Fibroblast of gingiva (primary cell): ENCODE data around the gene RAD51B.
A peak's percentile ranks its signal among the peaks of the same experiment; 100 is the strongest.
"Not testable (repeated sequence)": the region's sequence is repeated elsewhere in the genome, so short reads cannot be mapped to it uniquely, and the experiment has no call there.

ENCODE experiments used
- DNase-seq: peaks from one replicate; pipeline ENCODE4 v3.0.0-alpha.2; 2011; ENCODE audit warnings: low read depth

Gene RAD51B

GRCh38 chr14:68112442-68112841 lies 292.9 kb downstream of the RAD51B start:
- DNase-seq, result no peak

DNA sequence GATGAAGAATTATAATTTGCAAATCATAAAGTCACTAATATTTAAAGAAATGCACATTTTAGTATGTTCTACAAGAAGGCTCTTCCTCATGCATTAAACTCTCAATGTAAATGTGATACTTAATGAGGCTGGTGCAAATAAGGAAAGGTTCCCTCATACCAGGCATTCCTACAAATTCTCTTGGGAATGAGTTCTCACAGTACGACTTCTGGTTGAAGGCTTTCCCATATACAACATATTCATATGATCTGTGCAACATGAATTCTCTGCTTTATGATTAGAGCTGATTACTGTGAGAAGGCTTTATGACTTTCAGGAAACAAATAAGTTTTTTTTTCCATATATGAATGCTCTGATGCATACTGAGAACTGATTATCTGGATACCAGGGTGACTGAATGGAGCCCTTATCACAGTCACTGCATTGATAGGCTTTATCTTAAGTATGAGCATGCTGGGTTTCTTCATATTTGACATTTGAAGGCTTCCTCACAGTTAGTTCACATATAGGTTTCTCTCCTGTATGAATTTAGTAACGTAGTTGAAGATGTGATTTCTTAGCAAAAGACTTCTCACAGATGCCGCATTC lies 293.9 kb downstream of the RAD51B start:
- peak; percentile 19 for DNase-seq

GRCh38 chr14:68115952-68116351 lies 296.4 kb downstream of the RAD51B start:
- DNase-seq, result not testable (repeated sequence)

GRCh38 chr14:68122651-68123050 lies 303.1 kb downstream of the RAD51B start:
- DNase-seq, result no peak

DNA sequence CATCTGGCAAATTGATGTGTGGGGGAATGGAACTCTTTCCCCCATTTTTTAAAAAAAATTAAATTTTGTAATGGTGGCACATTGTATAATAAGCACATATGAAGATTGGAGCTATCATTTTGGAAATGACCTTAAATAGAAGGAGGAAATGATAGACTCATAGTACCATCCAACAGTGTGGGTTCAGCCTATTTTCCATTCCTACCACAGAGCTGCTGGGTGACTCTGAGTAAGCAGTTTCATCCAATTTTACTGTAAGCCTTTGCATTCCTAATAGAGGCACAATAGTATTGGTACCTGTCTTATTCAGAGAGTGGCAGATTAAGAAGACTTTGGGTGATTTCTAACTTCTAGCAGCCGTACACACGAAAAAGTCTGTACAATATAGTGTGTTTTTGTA lies 304.5 kb downstream of the RAD51B start:
- no peak for DNase-seq

DNA sequence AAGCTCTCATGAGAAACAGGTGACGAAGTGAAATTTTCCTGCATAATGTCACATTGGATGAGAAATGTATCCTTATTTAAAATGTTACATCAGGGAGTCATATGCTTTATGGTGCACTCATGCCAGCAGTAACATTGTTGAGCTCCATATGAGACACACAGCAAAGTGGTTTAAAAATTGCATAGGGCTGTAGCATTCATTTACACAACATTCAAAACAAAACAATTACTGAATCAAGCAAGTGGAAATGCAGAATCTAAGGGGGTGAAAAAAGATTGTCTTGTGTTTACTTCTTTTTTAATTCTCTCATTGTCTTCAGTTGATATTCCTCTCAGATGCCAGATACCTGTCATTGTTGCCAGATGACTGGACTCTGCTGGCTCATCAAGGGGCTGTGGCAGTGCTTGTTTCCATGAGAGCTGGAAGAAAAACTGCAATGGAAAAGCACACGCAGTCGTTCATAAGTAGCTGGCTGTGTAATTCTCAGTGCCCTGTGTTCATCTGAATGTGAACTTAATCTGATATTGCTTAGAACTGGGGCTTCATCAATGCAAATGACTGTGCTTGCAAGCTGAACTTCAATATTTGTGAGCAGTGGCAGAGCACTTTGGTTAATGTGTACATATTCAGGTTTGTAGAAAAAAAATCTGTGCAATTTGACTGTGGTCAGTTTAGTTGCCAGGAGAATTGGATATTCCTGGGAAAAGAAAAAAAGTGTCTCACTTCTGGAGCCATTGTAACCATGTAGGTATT lies 305.6 kb downstream of the RAD51B start:
- peak; percentile 75 for DNase-seq

- no peak for DNase-seq
These were observed 307.6 kb downstream of the RAD51B start for GRCh38 chr14:68127166-68127565.

DNA sequence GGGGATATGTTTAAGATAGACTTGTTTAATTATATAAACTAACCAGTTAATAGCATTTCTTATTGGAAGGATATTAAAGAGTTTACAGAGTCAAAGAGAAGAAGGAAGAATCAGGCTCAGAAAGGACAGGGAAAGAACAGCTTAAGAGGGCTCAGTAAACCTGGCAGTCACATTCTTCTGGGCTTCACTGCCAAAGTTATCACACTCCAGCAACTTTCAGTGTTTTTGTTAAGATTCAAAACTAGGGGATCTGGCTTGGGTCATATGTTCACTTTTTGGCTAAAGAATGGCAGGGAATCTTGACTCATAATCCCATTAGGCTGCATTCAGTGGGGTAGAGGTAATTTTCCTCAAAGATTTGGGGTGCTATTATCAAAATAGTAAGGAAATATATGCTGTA lies 312.3 kb downstream of the RAD51B start:
- DNase-seq, result no peak

DNA sequence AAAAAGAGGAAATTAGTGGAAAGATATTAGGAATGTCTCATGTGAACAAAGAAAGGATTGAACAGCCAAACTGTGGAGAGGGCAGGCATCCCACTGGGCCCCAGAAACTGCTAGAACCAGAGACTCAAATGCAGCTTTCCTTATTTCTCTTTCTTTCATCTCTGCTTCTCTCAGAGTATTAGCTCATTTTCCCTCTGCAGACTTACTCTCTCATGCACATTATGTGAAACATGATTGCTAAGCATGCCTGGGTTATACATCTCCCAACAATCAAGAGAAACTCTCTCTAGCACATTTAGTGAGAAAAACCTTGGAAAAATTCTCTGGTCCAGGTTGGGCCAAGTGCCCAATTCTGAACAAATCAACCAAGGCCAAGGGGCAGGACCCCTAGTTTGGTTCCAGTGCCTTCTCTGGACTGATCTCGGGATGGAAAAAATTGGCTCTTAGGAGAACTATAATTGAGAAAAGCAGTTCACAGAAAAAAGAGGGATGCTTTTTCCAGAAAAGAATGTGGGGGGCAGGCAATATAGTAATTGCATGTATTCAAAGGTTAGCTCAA lies 313.1 kb downstream of the RAD51B start:
- no peak for DNase-seq

- DNase-seq, result no peak
These were observed 314.3 kb downstream of the RAD51B start for GRCh38 chr14:68133856-68134255.

- no peak for DNase-seq
These were observed 315.4 kb downstream of the RAD51B start for GRCh38 chr14:68135028-68135427.

DNA sequence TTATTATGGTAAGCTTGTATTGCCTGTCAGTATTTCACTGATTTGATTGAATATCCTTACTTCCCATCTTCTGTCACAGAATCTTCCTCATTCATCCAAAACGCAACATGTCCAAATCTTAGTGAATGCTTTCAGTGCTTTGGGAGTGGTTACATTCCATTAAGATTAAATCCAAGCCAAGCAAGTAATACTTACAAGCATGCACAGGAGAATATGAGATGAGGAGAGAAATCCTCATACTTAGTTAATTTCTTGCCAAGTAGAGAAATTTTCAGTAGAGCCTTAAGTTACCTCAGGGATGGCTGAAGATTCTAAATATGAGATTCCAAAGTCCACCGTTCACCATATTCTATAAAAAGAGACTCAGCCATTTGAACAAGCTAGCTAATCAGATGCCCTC lies 316.0 kb downstream of the RAD51B start:
- peak; percentile 60 for DNase-seq

- DNase-seq, result peak; percentile 93
These were observed 318.4 kb downstream of the RAD51B start for GRCh38 chr14:68137704-68138619.

DNA sequence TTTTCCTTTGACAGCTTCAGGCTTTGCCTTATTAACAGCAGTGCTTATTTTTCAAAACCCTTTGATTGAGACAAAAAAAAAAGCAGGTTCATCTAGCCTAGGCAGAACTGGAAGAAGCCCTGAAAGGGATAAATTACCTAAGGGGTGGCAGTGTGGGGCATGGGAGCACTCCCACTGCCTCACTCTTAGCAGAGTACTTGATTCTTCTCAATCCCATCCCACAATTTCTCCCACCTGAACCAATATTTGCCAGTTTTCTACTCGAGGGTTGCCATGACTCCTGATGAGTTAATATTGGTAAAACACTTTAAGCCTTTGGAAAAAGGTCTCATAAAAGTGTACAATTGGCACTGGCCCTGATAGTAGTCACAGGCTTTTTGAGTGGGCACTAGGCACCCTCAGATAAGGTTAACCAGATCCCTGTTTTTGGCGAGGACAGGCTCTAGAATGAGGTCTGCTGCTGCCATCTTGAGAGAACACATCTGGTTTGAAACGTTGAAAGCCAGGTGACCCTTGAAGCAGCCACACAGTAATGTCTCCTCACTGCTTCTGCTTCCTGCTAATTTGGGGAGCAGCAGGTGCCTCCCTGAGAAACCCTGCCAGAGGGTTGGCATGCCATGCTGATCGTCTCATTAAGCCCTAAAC lies 320.0 kb downstream of the RAD51B start:
- DNase-seq, result no peak

GRCh38 chr14:68140076-68140741 lies 320.6 kb downstream of the RAD51B start:
- DNase-seq, result peak; percentile 97

- DNase-seq, result no peak
These were observed 321.2 kb downstream of the RAD51B start for GRCh38 chr14:68140806-68141205.

- peak; percentile 36 for DNase-seq
These were observed 321.9 kb downstream of the RAD51B start for GRCh38 chr14:68141281-68142088.

GRCh38 chr14:68143341-68143841 lies 323.8 kb downstream of the RAD51B start:
- DNase-seq, result peak; percentile 97

DNA sequence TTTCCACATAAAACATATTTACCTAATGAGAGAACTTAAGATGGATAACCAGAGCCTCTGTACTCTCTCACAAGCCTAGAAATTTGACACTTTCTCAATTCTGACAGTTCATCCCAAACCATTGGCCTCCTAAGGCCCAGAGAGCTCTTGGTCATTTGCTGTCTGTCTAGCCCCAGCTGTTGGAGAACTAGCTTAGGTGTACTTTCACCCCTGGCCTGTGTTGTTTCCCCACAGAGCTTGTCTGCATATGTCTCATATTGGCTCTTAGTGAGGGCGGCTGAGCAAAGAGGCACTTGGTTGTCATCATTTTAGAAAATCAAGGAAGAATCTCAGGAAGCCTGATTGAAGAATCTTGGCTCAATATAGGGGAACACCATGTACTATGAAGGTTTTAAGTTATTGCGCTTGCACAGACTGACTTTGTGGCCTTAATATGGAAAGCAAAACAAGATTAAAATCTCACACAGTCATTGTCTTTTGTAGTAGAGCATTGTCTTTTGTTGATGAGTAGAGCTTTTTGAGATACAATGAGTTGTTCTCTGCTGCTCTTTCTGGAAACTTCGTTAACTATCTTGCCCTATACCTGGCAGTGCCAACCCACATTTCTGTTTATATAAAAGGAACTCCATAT lies 324.6 kb downstream of the RAD51B start:
- DNase-seq, result peak; percentile 89

DNA sequence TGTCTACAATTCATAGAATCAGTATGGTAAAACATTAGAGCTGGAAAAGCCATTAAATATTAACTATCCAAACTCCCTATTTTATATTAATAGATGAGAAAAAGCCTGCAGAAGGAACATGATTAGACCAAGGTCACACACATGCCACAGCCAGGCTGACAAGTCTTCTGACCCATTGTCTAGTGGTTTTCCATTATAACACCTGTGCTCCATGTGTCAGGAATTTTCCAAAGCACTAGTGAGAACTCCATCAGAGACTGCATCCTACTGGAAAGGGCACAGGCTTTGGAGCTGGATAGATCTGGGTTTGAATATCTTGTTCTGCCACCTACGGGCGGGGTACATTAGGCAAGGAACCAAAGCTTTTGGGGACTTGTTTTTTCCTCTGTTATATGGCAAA lies 325.5 kb downstream of the RAD51B start:
- no peak for DNase-seq
